H1 (cell line): ENCODE data around the gene ARMC7. TPM values are rescaled to one million over a fixed set of nuclear protein-coding genes. Genes with fewer than 3 reads are reported as not detected.

Experiments used
- CTCF ChIA-PET: fragments of 300-600 bp; sonication (Branson Sonifier 250); formaldehyde crosslinking; loops from one replicate; lab custom pipeline; 2021; ENCODE audit not compliant: partially characterized antibody; lab: Charles Lee
- POLR2A ChIA-PET: fragments of 300-600 bp; sonication (Branson Sonifier 250); formaldehyde crosslinking; loops from one replicate; lab custom pipeline; 2021; ENCODE audit warnings: inconsistent platforms; ENCODE audit not compliant: partially characterized antibody; lab: Charles Lee
- DNase-seq, 2 experiments: peaks; one replicate each; pipeline versions ENCODE4 v3.0.0 to v3.0.0-alpha.2; 2010 to 2022; ENCODE audit warnings: low spot score in 2 of 2, low read depth in 1 of 2, mixed read lengths in 1 of 2
- FAIRE-seq: peaks from 2 replicates; lab custom pipeline; 2011; peaks lifted over from hg19 to GRCh38; lab: Jason Lieb, UNC
- H2AFZ ChIP-seq: 2 replicates; pipeline ENCODE4 v1.8.1; 2012; ENCODE audit warnings: low read length, inconsistent platforms
- H2AK5ac ChIP-seq: 2 replicates; pipeline ENCODE4 v1.6.1; 2013; ENCODE audit warnings: low read depth, low read length
- H2BK120ac ChIP-seq: replicated peaks from 2 replicates; pipeline ENCODE3; 2013; ENCODE audit warnings: low read depth, low read length, inconsistent platforms
- H2BK12ac ChIP-seq: 2 replicates; pipeline ENCODE4 v1.6.1; 2013; ENCODE audit warnings: low read depth, low read length
- H2BK15ac ChIP-seq: 2 replicates; pipeline ENCODE4 v1.6.1; 2013; ENCODE audit warnings: low read length
- H2BK20ac ChIP-seq: 2 replicates; pipeline ENCODE4 v1.6.1; 2013; ENCODE audit warnings: low read length
- H2BK5ac ChIP-seq: 2 replicates; pipeline ENCODE4 v1.6.1; 2013; ENCODE audit warnings: low read depth, low read length
- H3K14ac ChIP-seq: 2 replicates; pipeline ENCODE4 v1.6.1; 2013; ENCODE audit warnings: inconsistent platforms; ENCODE audit not compliant: insufficient read length
- H3K18ac ChIP-seq: 2 replicates; pipeline ENCODE4 v1.6.1; 2013; ENCODE audit warnings: low read length; ENCODE audit errors: extremely low read depth
- H3K23ac ChIP-seq: 2 replicates; pipeline ENCODE4 v1.6.1; 2013; ENCODE audit warnings: inconsistent platforms; ENCODE audit not compliant: insufficient read length
- H3K23me2 ChIP-seq: 2 replicates; pipeline ENCODE4 v1.6.1; 2013; ENCODE audit warnings: low read depth, low read length
- H3K27ac ChIP-seq: 2 replicates; pipeline ENCODE4 v1.6.1; 2011; ENCODE audit warnings: low read depth, low read length, inconsistent platforms
- H3K27me3 ChIP-seq, 4 experiments: replicated peaks in 1 of 4; 1 replicate in 1 of 4; 2 replicates in 3 of 4; pipeline versions ENCODE4 v1.6.1 to v1.8.1; 2011 to 2013; ENCODE audit warnings: low read length in 3 of 4, mild to moderate bottlenecking in 3 of 4, inconsistent platforms in 2 of 4, mixed read lengths in 2 of 4, moderate library complexity in 1 of 4; ENCODE audit not compliant: control insufficient read depth in 3 of 4, insufficient read depth in 3 of 4; ENCODE audit errors: extremely low read depth in 1 of 4
- H3K36me3 ChIP-seq, 4 experiments: 2 replicates each; pipeline versions ENCODE4 v1.6.1 to v1.8.1; 2011 to 2013; ENCODE audit warnings: mild to moderate bottlenecking in 4 of 4, low read length in 3 of 4, moderate library complexity in 2 of 4, control low read depth in 1 of 4, inconsistent platforms in 1 of 4; ENCODE audit not compliant: insufficient read depth in 4 of 4, control insufficient read depth in 2 of 4
- H3K4ac ChIP-seq: replicated peaks from 2 replicates; pipeline ENCODE3; 2013; ENCODE audit warnings: low read length, low read depth, mixed read lengths, inconsistent platforms; ENCODE audit not compliant: insufficient read length
- H3K4me1 ChIP-seq, 4 experiments: replicated peaks in 1 of 4; 1 replicate in 1 of 4; 2 replicates in 3 of 4; pipeline versions ENCODE4 v1.6.1 to v1.8.1; 2011 to 2013; ENCODE audit warnings: low read length in 3 of 4, inconsistent platforms in 2 of 4, mixed read lengths in 1 of 4; ENCODE audit not compliant: insufficient read depth in 4 of 4, control insufficient read depth in 3 of 4
- H3K4me2 ChIP-seq, 2 experiments: 2 replicates each; pipeline versions ENCODE4 v1.6.1 to v1.8.1; 2011 to 2013; ENCODE audit warnings: low read depth in 2 of 2, low read length in 2 of 2, control low read depth in 1 of 2, inconsistent platforms in 1 of 2, mild to moderate bottlenecking in 1 of 2; ENCODE audit not compliant: insufficient read depth in 1 of 2
- H3K4me3 ChIP-seq, 4 experiments: fragments of 200-600, 300-600 bp in 1 of 4; sonication (generic), shearing (Covaris generic), sonication (Bioruptor Twin) in 1 of 4; 2 replicates each; pipeline versions ENCODE4 v1.5.1 to v1.8.1; 2011 to 2016; ENCODE audit warnings: low read length in 4 of 4, low read depth in 3 of 4, control low read depth in 2 of 4, inconsistent platforms in 2 of 4, mild to moderate bottlenecking in 2 of 4, mixed read lengths in 1 of 4, moderate library complexity in 1 of 4; ENCODE audit not compliant: insufficient read depth in 2 of 4; ENCODE audit errors: extremely low read depth in 1 of 4
- H3K56ac ChIP-seq: replicated peaks from 2 replicates; pipeline ENCODE3; 2013; ENCODE audit warnings: low read depth, mild to moderate bottlenecking, mixed read lengths, low read length, inconsistent platforms; ENCODE audit not compliant: insufficient read length
- H3K79me1 ChIP-seq: 2 replicates; pipeline ENCODE4 v1.6.1; 2013; ENCODE audit warnings: low read depth, low read length, control low read depth
- H3K79me2 ChIP-seq, 2 experiments: 2 replicates each; pipeline versions ENCODE4 v1.6.1 to v1.8.1; 2012 to 2013; ENCODE audit warnings: low read length in 2 of 2, mild to moderate bottlenecking in 2 of 2, inconsistent platforms in 1 of 2; ENCODE audit not compliant: insufficient read depth in 2 of 2, control insufficient read depth in 1 of 2
- H3K9ac ChIP-seq, 4 experiments: replicated peaks in 1 of 4; 1 replicate in 1 of 4; 2 replicates in 3 of 4; pipeline versions ENCODE4 v1.6.1 to v1.8.1; 2011 to 2013; ENCODE audit warnings: low read depth in 3 of 4, low read length in 3 of 4, control low read depth in 2 of 4, mild to moderate bottlenecking in 2 of 4, moderate library complexity in 2 of 4, inconsistent platforms in 1 of 4; ENCODE audit errors: extremely low read depth in 1 of 4
- H3K9me3 ChIP-seq, 2 experiments: 2 replicates each; pipeline versions ENCODE4 v1.6.1 to v1.8.1; 2012 to 2013; ENCODE audit warnings: mild to moderate bottlenecking in 2 of 2, moderate library complexity in 2 of 2, control low read depth in 1 of 2, inconsistent platforms in 1 of 2, low read depth in 1 of 2, low read length in 1 of 2, mixed read lengths in 1 of 2; ENCODE audit not compliant: insufficient read depth in 2 of 2
- H4K20me1 ChIP-seq, 2 experiments: replicated peaks in 1 of 2; 2 replicates each; pipeline versions ENCODE3 to v1.8.1; 2011 to 2013; ENCODE audit warnings: inconsistent platforms in 2 of 2, low read length in 2 of 2, mild to moderate bottlenecking in 1 of 2; ENCODE audit not compliant: insufficient read depth in 2 of 2, control insufficient read depth in 1 of 2
- H4K5ac ChIP-seq: 2 replicates; pipeline ENCODE4 v1.6.1; 2013; ENCODE audit warnings: low read length, low read depth, mixed read lengths, inconsistent platforms; ENCODE audit not compliant: insufficient read length
- H4K8ac ChIP-seq: 2 replicates; pipeline ENCODE4 v1.8.0; 2013; ENCODE audit warnings: mild to moderate bottlenecking, moderate library complexity, low read length, inconsistent platforms; ENCODE audit not compliant: insufficient read depth; ENCODE audit errors: extremely low read depth
- H4K91ac ChIP-seq: replicated peaks from 2 replicates; pipeline ENCODE3; 2013; ENCODE audit warnings: low read length, mixed read lengths, inconsistent platforms; ENCODE audit not compliant: insufficient read length
- NRF1 ChIP-seq: IDR thresholded peaks from 2 replicates; pipeline ENCODE4 v1.6.1; 2011; ENCODE audit warnings: mild to moderate bottlenecking, low read depth, low read length, improper control_type of control experiment
- WGBS, 2 experiments: shearing (Covaris generic) in 1 of 2; methylation state at CpG; one replicate each; pipeline versions ENCODE4 v1.1.6 to v1.1.7; 2013 to 2015; ENCODE audit warnings: low lambda C conversion rate in 2 of 2, mixed read lengths in 2 of 2, inconsistent platforms in 1 of 2, low coverage in 1 of 2, missing lambda C conversion rate in 1 of 2; ENCODE audit not compliant: insufficient replicate concordance in 2 of 2, insufficient coverage in 1 of 2, insufficient read length in 1 of 2; ENCODE audit errors: extremely low coverage in 1 of 2, missing lambda C conversion rate in 1 of 2; 5-methylcytosine and 5-hydroxymethylcytosine counted together
- polyA plus RNA-seq, 7 experiments: library from polyadenylated mRNA; depleted of rRNA in 3 of 7; stranded (reverse) in 5 of 7; unstranded in 2 of 7; fragments of >200 nt in 5 of 7; fragments of 200-250 nt in 2 of 7; gene quantifications; 1 replicate in 5 of 7; 2 replicates in 1 of 7; 4 replicates in 1 of 7; pipeline versions ENCODE4 v1.2.1 to v1.2.3, GENCODE V29; 2011 to 2013; ENCODE audit warnings: missing spikeins in 2 of 7, mixed read lengths in 2 of 7
- total RNA-seq: library from RNA; stranded (reverse); fragmentation: NEBNext Ultra II Directional; extraction: Animal tissue kit (Norgen Biotek cat#: 25700); gene quantifications from 2 replicates; pipeline ENCODE4 v1.2.1, GENCODE V29; 2021

The ARMC7 gene
- total and polyA plus RNA-seq, 2 of the 8 experiments (the other 6 are each of a cell fraction or from before 2014, with no cell fraction given) = 9.8 to 13.6 TPM

- Histone ChIP-seq H3K23ac (no peak overlapping the region), H3K4me2 (no peak overlapping the region; a peak in 1 of 4 replicates), H4K8ac (no peak overlapping the region), H3K4me1 (peaks cover 0 to 2% (median under 1%) of the 10 kb centered on the region in 4 experiments; a peak in 2 of 7 replicates), H2BK20ac (no peak overlapping the region), H2BK120ac (no peak overlapping the region), H3K4ac (no peak overlapping the region), H3K27ac (no peak overlapping the region), H3K14ac (no peak overlapping the region), H4K5ac (no peak overlapping the region), H2AFZ (no peak overlapping the region), H2BK15ac (no peak overlapping the region), H2AK5ac (no peak overlapping the region), H3K56ac (no peak overlapping the region), H3K23me2 (peaks cover 12% of the 10 kb centered on the region; the same call in 1 of the 2 replicates), H4K20me1 (no peaks in the 10 kb centered on the region), H3K18ac (no peak overlapping the region), H2BK5ac (no peak overlapping the region), H3K36me3 (no peaks in the 10 kb centered on the region; a peak in 1 of 8 replicates), H3K79me2 (0 out of 4 replicates have a peak, but pooled peaks cover 0 to 3% of the 10 kb centered on the region in 2 experiments), H3K9me3 (no peaks in the 10 kb centered on the region), H3K4me3 (no peak overlapping the region), H2BK12ac (no peak overlapping the region), H4K91ac (no peak overlapping the region), H3K79me1 (peaks cover 5% of the 10 kb centered on the region; the same call in 1 of the 2 replicates), H3K27me3 (no peaks in the 10 kb centered on the region), H3K9ac (no peak overlapping the region)
- no peak for TF ChIP-seq NRF1
- no peak for DNase-seq
- no peak for FAIRE-seq
- WGBS, 2 experiments = 93% methylated on average over 2 of the region's 2 CpGs; no CpG with 5 or more reads in 1 of the 2 experiments
- POLR2A ChIA-PET = interaction anchor here (0.7 to 2.1 kb wide), 13 partner anchors 9 to 153 kb away, joined by 3 to 9 read pairs (median 4); partner anchors contain the start of genes GGA3, JPT1, MRPS7 and NT5C
- CTCF ChIA-PET = interaction anchor here (0.8 to 6.2 kb wide), 10 partner anchors 13 to 93 kb away, joined by 3 to 81 read pairs (median 41); partner anchors contain the start of genes NT5C and SLC16A5
Measured at GRCh38 chr17:75108193-75108592, 1.6 kb upstream of the ARMC7 start.
